GM23248 (cell line): ENCODE results near the gene MIOX. TPM values are rescaled to one million over a fixed set of nuclear protein-coding genes. Genes with fewer than 3 reads are reported as not detected.

Experiments used
- DNase-seq: peaks from one replicate; pipeline ENCODE4 v3.0.0-alpha.2; 2015
- H2AFZ ChIP-seq: fragments of 200-600 bp; sonication (generic); 2 replicates; pipeline ENCODE4 v1.6.1; 2016; ENCODE audit warnings: antibody characterized with exemption
- H3F3A ChIP-seq: fragments of 200-600 bp; sonication (generic); 2 replicates; pipeline ENCODE4 v1.6.1; 2016; ENCODE audit warnings: mild to moderate bottlenecking, antibody characterized with exemption, mixed run types; ENCODE audit not compliant: insufficient read depth
- H3K27ac ChIP-seq: fragments of 200-600 bp; sonication (generic); 2 replicates; pipeline ENCODE4 v1.5.1; 2016; ENCODE audit warnings: mild to moderate bottlenecking
- H3K27me3 ChIP-seq: fragments of 200-600 bp; sonication (generic); replicated peaks from 2 replicates; pipeline ENCODE4 v1.6.1; 2016; ENCODE audit warnings: mild to moderate bottlenecking; ENCODE audit not compliant: insufficient read depth
- H3K36me3 ChIP-seq: fragments of 200-600 bp; sonication (generic); 2 replicates; pipeline ENCODE4 v1.6.1; 2016; ENCODE audit warnings: low read depth, mild to moderate bottlenecking
- H3K4me1 ChIP-seq: fragments of 200-600 bp; sonication (generic); 2 replicates; pipeline ENCODE4 v1.6.1; 2016; ENCODE audit warnings: mild to moderate bottlenecking; ENCODE audit not compliant: insufficient read depth
- H3K4me2 ChIP-seq: fragments of 200-600 bp; sonication (generic); one replicate; pipeline ENCODE4 v1.6.1; 2016; ENCODE audit warnings: mild to moderate bottlenecking; ENCODE audit not compliant: unreplicated experiment
- H3K4me3 ChIP-seq: fragments of 200-600 bp; sonication (generic); 2 replicates; pipeline ENCODE4 v1.5.1; 2016; ENCODE audit warnings: mild to moderate bottlenecking
- H3K79me2 ChIP-seq: fragments of 200-600 bp; sonication (generic); 2 replicates; pipeline ENCODE4 v1.6.1; 2016; ENCODE audit warnings: mild to moderate bottlenecking; ENCODE audit not compliant: insufficient read depth
- H3K9ac ChIP-seq: fragments of 200-600 bp; sonication (generic); 2 replicates; pipeline ENCODE4 v1.6.1; 2016; ENCODE audit warnings: mild to moderate bottlenecking
- H3K9me2 ChIP-seq: fragments of 200-600 bp; sonication (generic); 2 replicates; pipeline ENCODE4 v1.6.1; 2016; ENCODE audit warnings: mixed run types, mild to moderate bottlenecking, moderate library complexity; ENCODE audit not compliant: insufficient read depth
- H3K9me3 ChIP-seq: fragments of 200-600 bp; sonication (generic); one replicate; pipeline ENCODE4 v1.6.1; 2017; ENCODE audit warnings: low read depth
- H4K20me1 ChIP-seq: fragments of 200-600 bp; sonication (generic); 2 replicates; pipeline ENCODE4 v1.6.0; 2016; ENCODE audit not compliant: insufficient read depth
- EZH2 ChIP-seq: fragments of 200-600 bp; sonication (generic); IDR thresholded peaks from 2 replicates; pipeline ENCODE4 v1.6.1; 2018; ENCODE audit warnings: antibody characterized with exemption, mild to moderate bottlenecking; ENCODE audit not compliant: insufficient read depth, poor library complexity, severe bottlenecking
- EZH2phosphoT487 ChIP-seq: fragments of 200-600 bp; sonication (generic); IDR thresholded peaks from 2 replicates; pipeline ENCODE4 v1.6.1; 2018; ENCODE audit warnings: antibody characterized with exemption, moderate library complexity, mild to moderate bottlenecking, low read depth; ENCODE audit not compliant: insufficient read depth
- WGBS, 2 experiments: methylation state at CpG; one replicate each; pipeline ENCODE4 v1.1.6; 2015 to 2017; ENCODE audit warnings: low lambda C conversion rate in 2 of 2, low coverage in 1 of 2; ENCODE audit errors: missing lambda C conversion rate in 2 of 2; 5-methylcytosine and 5-hydroxymethylcytosine counted together
- in situ Hi-C: fragments of 300-500 bp; cut with MboI; formaldehyde crosslinking; loops from 2 replicates; pipeline ENCODE4 v1.15.0; 2020
- polyA plus RNA-seq: library from polyadenylated mRNA; unstranded; fragments of >200 nt; fragmentation: Nextera tagmentation; extraction: Ambion mirVana; gene quantifications from 2 replicates; pipeline ENCODE4 v1.2.1, GENCODE V29; 2016
- total RNA-seq: library from RNA; depleted of rRNA; stranded (reverse); fragments of >200 nt; shearing (Covaris generic); gene quantifications from 2 replicates; pipeline ENCODE4 v1.2.3, GENCODE V29; 2014

The MIOX gene
- total and polyA plus RNA-seq, 2 experiments from 2014 or later, result 0.16 TPM; not detected in 1

DNA sequence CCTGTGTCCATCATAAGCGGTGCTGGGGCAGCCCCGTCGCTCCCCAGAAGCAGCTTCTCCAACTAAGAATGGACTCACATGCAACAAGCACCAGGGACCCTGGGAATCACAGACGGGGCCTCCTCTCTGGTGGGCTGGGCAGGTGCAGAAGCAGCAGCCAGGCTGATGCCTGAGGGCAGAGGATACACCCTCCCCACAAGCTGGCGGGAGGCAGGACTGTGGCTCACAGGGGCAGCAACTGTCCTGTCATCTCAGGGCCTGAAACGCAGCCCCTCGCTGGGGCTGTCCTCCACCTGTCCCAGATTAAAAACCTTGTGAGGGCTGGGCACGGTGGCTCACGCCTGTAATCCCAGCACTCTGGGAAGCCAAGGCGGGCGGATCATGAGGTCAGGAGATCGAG, 8.7 kb upstream of the MIOX start:
- H3K4me2 ChIP-seq, result no peak overlapping the region
- 77 to 79% methylated on average over 9 to 12 of the region's 12 CpGs for WGBS, 2 experiments
- peaks cover 22% of the 10 kb centered on the region for H3K79me2 ChIP-seq
- H3K9me3 ChIP-seq, result no peaks in the 10 kb centered on the region
- no peaks in the 10 kb centered on the region for H3K36me3 ChIP-seq
- in situ Hi-C loops, result no loop called here
- no peak overlapping the region for H3K4me3 ChIP-seq
- H3K27ac ChIP-seq, result no peak overlapping the region
- H3K9me2 ChIP-seq, result no peaks in the 10 kb centered on the region
- no peaks in the 10 kb centered on the region for H3K27me3 ChIP-seq
- H4K20me1 ChIP-seq, result no peaks in the 10 kb centered on the region
- no peak for DNase-seq
- H2AFZ ChIP-seq, result no peak overlapping the region
- H3F3A ChIP-seq, result no peaks in the 10 kb centered on the region
- no peak overlapping the region for H3K9ac ChIP-seq
- no peak for TF ChIP-seq EZH2phosphoT487
- TF ChIP-seq EZH2, result no peak
- H3K4me1 ChIP-seq, result peaks cover 10% of the 10 kb centered on the region; the same call in 1 of the 2 replicates

GRCh38 chr22:50479721-50480120, 6.9 kb upstream of the MIOX start:
- WGBS, 2 experiments, result 66 to 70% methylated on average over 11 of the region's 11 CpGs
- in situ Hi-C loops, result no loop called here

DNA sequence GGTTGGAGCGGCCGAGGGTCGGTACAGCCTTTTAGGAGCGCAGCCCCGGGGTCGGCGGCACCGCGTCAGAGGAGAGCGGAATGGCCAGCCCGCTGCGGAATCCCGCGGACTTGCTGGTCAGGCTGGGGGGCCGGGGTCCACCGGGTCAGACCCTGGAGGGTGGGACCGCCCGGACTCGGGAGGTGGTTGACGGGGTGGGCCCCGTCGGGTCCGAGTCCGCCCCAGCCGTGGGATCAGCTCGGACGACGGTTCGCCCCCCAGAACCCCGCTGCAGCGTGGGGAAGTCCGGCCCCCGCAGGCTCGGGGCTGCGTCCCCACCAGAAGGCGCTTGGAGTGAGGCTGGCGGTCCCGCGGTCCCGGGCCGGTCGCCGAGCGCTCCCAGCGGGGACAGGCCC, 5.6 kb upstream of the MIOX start:
- no peaks in the 10 kb centered on the region for H4K20me1 ChIP-seq
- WGBS, 2 experiments, result 2 to 7% methylated on average over 15 to 38 of the region's 45 CpGs
- H3K27me3 ChIP-seq, result no peaks in the 10 kb centered on the region
- peaks cover 4% of the 10 kb centered on the region; the same call in 1 of the 2 replicates for H3K79me2 ChIP-seq
- TF ChIP-seq EZH2 (no peak), EZH2phosphoT487 (no peak)
- H3K9me2 ChIP-seq, result no peaks in the 10 kb centered on the region
- no peak overlapping the region for H3K4me2 ChIP-seq
- no peak for DNase-seq
- peak overlapping the region; percentile 83; the same call in 1 of the 2 replicates for H3K9ac ChIP-seq
- H3K27ac ChIP-seq, result no peak overlapping the region
- no peaks in the 10 kb centered on the region for H3F3A ChIP-seq
- H3K36me3 ChIP-seq, result no peaks in the 10 kb centered on the region
- 0 out of 2 replicates have a peak, but pooled peaks cover 3% of the 10 kb centered on the region for H3K4me1 ChIP-seq
- in situ Hi-C loops, result no loop called here
- no peaks in the 10 kb centered on the region for H3K9me3 ChIP-seq
- H3K4me3 ChIP-seq, result peak overlapping the region; percentile 84
- H2AFZ ChIP-seq, result peak overlapping the region; percentile 72; the same call in 1 of the 2 replicates

More at GRCh38 chr22:50479721-50480120, 6.9 kb upstream of the MIOX start:
- H2AFZ ChIP-seq, result no peak overlapping the region
- H4K20me1 ChIP-seq, result no peaks in the 10 kb centered on the region
- no peaks in the 10 kb centered on the region for H3K36me3 ChIP-seq
- H3K4me2 ChIP-seq, result no peak overlapping the region
- TF ChIP-seq EZH2, result no peak
- TF ChIP-seq EZH2phosphoT487, result no peak
- peaks cover 4% of the 10 kb centered on the region; the same call in 1 of the 2 replicates for H3K79me2 ChIP-seq
- no peak overlapping the region for H3K27ac ChIP-seq
- no peak overlapping the region for H3K9ac ChIP-seq
- H3K27me3 ChIP-seq, result no peaks in the 10 kb centered on the region
- H3K4me3 ChIP-seq, result no peak overlapping the region
- H3K9me2 ChIP-seq, result no peaks in the 10 kb centered on the region
- no peaks in the 10 kb centered on the region for H3F3A ChIP-seq
- no peaks in the 10 kb centered on the region for H3K9me3 ChIP-seq
- no peak for DNase-seq
- H3K4me1 ChIP-seq, result 0 out of 2 replicates have a peak, but pooled peaks cover 3% of the 10 kb centered on the region

- no peaks in the 10 kb centered on the region for H4K20me1 ChIP-seq
- H3F3A ChIP-seq, result no peaks in the 10 kb centered on the region
- no peaks in the 10 kb centered on the region for H3K9me3 ChIP-seq
- no peaks in the 10 kb centered on the region for H3K9me2 ChIP-seq
- DNase-seq, result peak; percentile 59
- peak within 1 kb of the TSS; percentile 72 for H2AFZ ChIP-seq
- no peaks in the 10 kb centered on the region for H3K36me3 ChIP-seq
- H3K27ac ChIP-seq, result no peak within 1 kb of the TSS
- peak within 1 kb of the TSS; percentile 84 for H3K4me3 ChIP-seq
- in situ Hi-C loops, result no loop called here
- 0 out of 2 replicates have a peak, but pooled peaks cover 3% of the 10 kb centered on the region for H3K4me1 ChIP-seq
- H3K4me2 ChIP-seq, result peak within 1 kb of the TSS; percentile 80
- H3K79me2 ChIP-seq, result peaks cover 4% of the 10 kb centered on the region; the same call in 1 of the 2 replicates
- no peaks in the 10 kb centered on the region for H3K27me3 ChIP-seq
- TF ChIP-seq EZH2phosphoT487 (no peak), EZH2 (no peak)
- H3K9ac ChIP-seq, result peak within 1 kb of the TSS; percentile 83
- 4% methylated on average over 24 to 67 of the region's 70 CpGs for WGBS, 2 experiments
These were observed 5.1 kb upstream of the MIOX start, which contains the start of gene ADM2 for GRCh38 chr22:50481440-50482106. Gene ADM2, plus strand, starts transcription at chr22:50481543. Its CDS starts 305 bp downstream, at chr22:50481848.
